NCI-H510A treated with DMSO at 0.1 percent for 48 hours (cell line): ENCODE data around the gene HLA-DQB1.
"Not testable (repeated sequence)": the region's sequence is repeated elsewhere in the genome, so short reads cannot be mapped to it uniquely, and the experiment has no call there.

Experiments used
- DNase-seq: peaks from one replicate; lab custom pipeline; 2025; lab: John Stamatoyannopoulos, UW

The HLA-DQB1 gene

DNA sequence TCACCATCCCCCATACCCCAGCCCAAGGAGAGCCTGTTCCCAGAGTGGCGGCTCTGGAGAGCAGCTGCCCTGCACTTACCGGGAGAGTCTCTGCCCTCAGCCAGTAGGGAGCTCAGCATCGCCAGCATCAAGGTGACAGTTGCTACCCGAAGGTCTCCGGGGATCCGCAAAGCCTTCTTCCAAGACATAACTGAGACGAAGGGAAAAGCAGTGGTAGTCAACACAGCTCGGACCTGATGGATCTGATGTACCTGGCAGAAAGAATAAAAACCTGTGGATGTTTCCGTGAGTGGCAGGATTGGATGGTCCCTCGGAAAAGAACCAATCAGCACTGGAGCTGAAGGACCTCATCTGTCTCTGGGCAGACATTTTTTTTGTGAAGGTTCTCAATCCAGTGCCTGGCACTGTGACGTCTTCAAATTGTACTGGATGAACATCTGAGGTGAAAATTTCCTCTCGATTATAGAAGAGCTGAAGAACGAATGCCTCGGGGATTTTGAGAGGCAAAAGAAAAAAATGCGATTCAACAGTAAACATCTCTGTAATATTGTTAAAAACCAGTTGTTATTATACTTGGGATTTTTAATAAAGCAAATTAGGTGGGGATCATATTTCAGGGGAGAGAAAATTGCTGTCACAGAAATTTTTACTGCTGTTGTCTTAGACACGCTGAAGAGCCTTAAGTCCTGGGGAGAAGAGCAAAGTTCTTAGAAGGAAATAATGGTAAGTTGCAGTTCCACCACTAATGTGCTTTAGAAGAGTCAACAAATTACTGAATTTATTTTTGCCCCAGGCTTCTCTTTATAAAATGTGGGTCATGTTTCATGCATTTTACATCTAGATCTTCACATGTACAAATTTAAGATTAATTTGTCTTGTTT lies at the start of gene HLA-DQB1:
HLA-DQB1 (minus strand) TSS at position 238 of the 881 bp plus-strand sequence; CDS start at position 188, 50 bp downstream.
- no peak for DNase-seq

DNA sequence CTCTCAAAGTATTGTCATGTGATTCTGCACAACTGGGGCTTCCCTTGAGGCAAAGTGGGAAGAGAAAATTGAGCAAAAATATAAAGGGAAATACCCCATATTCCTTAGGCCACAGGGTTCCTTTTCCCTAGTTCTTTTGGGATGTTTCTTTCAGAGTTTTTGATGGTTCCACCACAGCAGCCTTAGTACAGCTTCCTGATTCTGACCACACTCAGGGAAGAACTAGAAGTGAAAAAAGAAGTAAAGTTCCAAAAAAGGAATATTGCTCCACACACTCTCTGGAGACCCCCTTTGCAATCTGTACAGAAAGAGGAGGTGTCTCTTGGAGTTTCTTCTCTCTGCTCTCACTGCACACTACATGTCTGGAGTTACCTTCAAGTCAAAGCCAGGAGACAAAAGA lies 46.8 kb upstream of the HLA-DQB1 start:
- no peak for DNase-seq

DNA sequence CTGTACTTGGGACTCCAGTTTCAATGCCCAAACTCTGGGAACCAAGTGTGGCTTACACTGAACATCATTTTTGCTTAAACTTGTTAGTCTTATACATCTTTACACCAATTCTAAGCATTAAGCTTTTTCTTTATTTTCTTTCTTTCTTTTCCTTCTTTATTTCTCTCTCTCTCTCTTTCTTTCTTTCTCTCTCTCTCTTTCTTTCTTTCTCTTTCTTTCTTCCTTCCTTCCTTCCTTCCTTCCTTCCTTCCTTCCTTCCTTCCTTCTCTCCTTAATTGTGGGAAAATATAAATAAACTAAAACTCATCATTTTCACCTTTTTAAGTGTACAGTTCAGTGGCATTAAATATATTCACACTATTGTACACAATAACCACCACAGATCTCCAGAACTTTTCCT lies 43.2 kb upstream of the HLA-DQB1 start:
- DNase-seq = no peak

GRCh38 chr6:32705164-32705563 lies 38.7 kb upstream of the HLA-DQB1 start:
- DNase-seq = not testable (repeated sequence)

GRCh38 chr6:32703347-32703746 lies 36.9 kb upstream of the HLA-DQB1 start:
- DNase-seq = no peak

DNA sequence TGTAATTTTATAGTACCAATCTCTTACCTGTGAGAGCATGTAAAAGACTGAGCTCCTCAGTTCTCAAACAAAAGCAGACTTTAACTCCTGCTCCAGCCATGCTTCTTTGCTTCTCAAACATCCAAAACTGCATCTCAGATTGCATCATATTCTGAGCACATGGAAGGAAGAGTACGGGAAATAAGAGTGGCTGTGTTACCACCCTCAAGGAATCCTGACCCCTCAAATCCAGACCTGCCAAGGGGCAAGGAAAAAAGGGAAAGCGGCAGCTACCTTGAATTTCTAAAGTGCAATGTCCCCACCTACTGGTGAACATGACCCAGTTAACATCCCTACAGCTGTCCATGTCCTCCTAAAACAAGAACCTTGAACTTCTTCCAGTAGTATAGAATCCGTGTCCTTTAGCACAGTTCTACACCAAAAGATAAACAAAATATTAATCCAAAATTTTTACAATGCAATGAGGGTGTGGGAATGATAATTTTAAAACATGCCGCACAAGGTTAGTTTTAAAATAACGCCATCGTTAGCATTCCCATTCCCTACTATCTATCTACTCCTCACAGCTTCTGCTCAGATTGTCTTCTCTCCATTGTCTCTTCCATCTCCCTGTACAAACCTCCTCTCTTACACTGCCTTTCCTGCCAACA lies 34.1 kb upstream of the HLA-DQB1 start:
- peak; percentile 37 for DNase-seq

DNA sequence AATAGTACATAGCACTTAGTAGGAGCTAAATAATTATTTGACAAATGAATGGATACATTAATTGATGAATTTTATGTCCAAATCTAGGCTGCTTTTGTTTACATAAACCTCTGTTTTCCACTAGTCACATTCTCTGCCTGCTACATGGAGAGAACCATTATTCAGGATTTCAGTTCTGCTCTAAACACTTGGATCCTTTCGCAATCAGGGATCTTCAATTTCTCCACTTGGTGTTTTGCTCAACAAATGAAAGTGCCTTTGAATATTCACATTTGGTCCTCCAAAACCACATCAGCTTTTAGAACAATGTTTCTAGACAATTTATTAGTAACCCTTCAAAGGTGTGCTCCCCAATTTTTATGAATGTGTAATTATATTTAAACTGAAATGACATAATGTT lies 30.6 kb upstream of the HLA-DQB1 start:
- no peak for DNase-seq

DNA sequence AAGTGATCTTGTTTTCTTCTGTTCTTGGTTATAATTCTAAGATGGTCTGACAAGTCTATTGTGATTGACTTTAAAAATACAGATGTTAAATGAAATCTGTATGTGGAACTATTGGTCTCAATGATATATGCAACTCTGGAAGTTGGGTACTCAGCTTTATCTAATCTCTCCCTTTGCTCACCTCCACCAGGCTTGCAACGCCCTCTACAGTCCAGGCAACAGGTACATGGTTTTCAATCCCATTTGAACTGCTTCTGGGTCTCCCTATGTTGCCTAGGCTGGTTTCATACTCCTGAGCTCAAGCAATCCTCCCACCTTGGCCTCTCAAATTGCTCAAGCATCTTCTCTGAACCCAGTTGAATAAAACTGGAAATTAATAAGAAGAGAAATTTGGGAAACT lies 25.6 kb upstream of the HLA-DQB1 start:
- no peak for DNase-seq

GRCh38 chr6:32689531-32690501 lies 23.4 kb upstream of the HLA-DQB1 start:
- DNase-seq = no peak

- DNase-seq = no peak
These were observed 19.1 kb upstream of the HLA-DQB1 start for GRCh38 chr6:32685603-32686002.

GRCh38 chr6:32684246-32684645 lies 17.8 kb upstream of the HLA-DQB1 start:
- no peak for DNase-seq

DNA sequence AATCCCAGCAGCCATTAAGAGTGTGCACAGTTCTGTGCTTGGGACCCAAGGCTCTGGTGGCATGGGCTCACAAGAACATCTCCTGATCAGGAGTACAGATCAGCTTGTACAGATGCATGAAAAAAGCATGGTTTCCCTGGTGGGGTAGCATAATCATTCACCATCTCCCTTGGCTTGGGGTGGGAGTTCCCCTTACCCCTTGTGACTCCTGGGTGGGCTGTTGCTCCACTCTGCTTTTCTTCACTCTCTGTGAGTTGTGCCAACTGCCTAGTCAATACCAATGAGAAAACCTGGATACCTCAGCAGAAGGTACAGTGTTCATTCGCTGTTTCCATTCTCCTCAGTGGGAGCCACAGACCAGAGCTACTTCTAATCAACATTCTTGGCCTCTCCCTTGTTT lies 13.6 kb upstream of the HLA-DQB1 start:
- DNase-seq = no peak

DNA sequence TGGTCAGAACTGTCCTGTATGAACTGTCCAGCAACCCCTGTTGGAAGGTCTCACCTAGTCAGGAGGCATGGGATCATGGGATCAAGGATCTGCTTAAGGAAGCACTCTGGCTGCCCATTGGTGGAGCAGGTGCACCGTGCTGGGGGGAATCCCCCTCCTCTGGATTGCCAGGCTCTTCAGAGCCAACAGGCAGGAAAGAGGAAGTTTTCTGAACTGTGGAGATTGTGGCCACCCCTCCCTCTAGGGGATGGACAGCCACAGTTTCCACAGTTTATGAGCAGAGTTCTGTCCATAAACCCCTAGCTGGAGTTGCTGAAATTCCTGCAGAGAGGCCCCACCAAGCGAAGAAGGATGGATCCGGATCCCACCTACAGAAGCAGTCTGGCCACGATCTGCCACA lies 13.0 kb upstream of the HLA-DQB1 start:
- no peak for DNase-seq

DNA sequence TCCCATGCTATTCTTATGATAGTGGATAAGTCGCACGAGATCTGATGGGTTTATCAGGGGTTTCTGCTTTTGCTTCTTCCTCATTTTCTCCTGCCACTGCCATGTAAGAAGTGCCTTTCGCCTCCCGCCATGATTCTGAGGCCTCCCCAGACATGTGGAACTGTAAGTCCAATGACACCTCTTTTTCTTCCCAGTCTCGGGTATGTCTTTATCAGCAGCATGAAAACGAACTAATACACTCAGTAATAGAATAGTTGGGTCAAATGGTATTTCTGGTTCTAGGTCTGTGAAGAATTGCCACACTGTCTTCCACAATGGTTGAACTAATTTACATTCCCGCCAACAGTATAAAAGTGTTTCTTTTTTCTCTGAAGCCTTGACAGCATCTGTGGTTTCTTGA lies 7.7 kb upstream of the HLA-DQB1 start:
- DNase-seq = not testable (repeated sequence)

GRCh38 chr6:32671908-32672307 lies 5.5 kb upstream of the HLA-DQB1 start:
- not testable (repeated sequence) for DNase-seq

GRCh38 chr6:32669893-32670292 lies 3.4 kb upstream of the HLA-DQB1 start:
- DNase-seq = no peak

GRCh38 chr6:32669240-32669639 lies 2.8 kb upstream of the HLA-DQB1 start:
- DNase-seq = no peak

DNA sequence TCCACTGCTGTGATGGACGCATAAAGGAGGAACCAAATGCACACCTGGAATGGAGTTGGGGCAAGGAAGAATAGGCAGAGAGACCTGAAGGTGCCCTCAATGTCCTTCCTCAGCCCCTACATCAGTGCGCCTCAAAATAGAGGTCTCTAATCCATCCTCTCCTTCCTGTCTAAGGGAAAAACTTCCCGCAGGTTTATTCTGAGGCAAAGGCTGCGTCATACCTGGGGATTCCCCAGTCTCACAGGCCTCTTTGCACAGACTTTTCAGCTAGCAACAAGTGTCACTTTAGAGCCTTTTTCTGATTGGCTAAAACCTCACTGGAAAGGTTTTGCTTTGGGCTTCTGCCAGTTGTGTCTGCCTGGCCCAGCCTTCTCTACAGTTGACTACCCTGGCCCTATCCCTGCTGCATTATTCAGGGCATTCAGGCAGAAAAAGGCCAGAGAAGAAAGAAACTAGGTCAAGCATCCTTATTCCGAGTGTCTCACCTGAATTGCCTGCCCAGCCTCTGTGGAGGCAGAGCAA lies 1.8 kb upstream of the HLA-DQB1 start:
- DNase-seq = no peak

GRCh38 chr6:32665661-32666060 lies 796 bp downstream of the HLA-DQB1 start:
- DNase-seq = no peak

GRCh38 chr6:32664827-32665362 lies 1.6 kb downstream of the HLA-DQB1 start:
- DNase-seq = no peak

GRCh38 chr6:32664354-32664753 lies 2.1 kb downstream of the HLA-DQB1 start:
- no peak for DNase-seq

DNA sequence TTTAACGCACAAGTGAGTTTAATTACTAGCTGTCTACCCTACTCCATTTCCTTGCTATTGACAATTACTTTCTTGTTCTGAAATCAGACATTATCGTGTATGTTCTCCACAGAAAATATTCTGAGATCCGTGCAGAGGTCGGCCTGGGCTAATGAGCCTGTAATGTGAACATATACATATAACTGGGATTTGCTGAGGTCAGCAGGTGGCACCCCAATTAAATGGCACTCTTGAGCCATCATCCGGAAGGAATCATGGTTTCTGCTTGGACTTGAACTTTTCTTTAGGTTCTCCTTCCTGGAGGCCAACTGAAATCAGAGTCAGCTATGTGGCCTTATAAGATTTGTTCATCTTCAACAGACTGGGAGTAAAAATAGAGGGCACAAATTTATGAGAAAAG lies 3.6 kb downstream of the HLA-DQB1 start:
- DNase-seq = no peak
